Karpas-422 (cell line): Measurements from ENCODE around the gene TBC1D22A. TPM values are rescaled to one million over a fixed set of nuclear protein-coding genes. Genes with fewer than 3 reads are reported as not detected.

Experiments
- DNase-seq: peaks from one replicate; pipeline ENCODE4 v3.0.0-alpha.2; 2015
- H2AFZ ChIP-seq: fragments of 200-600 bp; sonication (generic); 2 replicates; pipeline ENCODE4 v1.6.1; 2014; ENCODE audit warnings: antibody characterized with exemption, low read length, mixed read lengths
- H3K27ac ChIP-seq: fragments of 200-600 bp; sonication (generic); 2 replicates; pipeline ENCODE4 v1.5.1; 2014; ENCODE audit warnings: mild to moderate bottlenecking, low read length, moderate library complexity
- H3K27me3 ChIP-seq: fragments of 200-600 bp; sonication (generic); 2 replicates; pipeline ENCODE4 v1.6.1; 2014; ENCODE audit warnings: low read length, mixed read lengths
- H3K36me3 ChIP-seq: fragments of 200-600 bp; sonication (generic); 2 replicates; pipeline ENCODE4 v1.6.1; 2014; ENCODE audit warnings: low read length, mixed read lengths; ENCODE audit not compliant: insufficient read depth
- H3K4me1 ChIP-seq: fragments of 200-600 bp; sonication (generic); 2 replicates; pipeline ENCODE4 v1.6.1; 2014; ENCODE audit warnings: mild to moderate bottlenecking, low read length, mixed read lengths
- H3K4me2 ChIP-seq: fragments of 200-600 bp; sonication (generic); 2 replicates; pipeline ENCODE4 v1.6.1; 2014; ENCODE audit warnings: low read length, low read depth, mild to moderate bottlenecking; ENCODE audit not compliant: poor library complexity, severe bottlenecking
- H3K4me3 ChIP-seq: fragments of 200-600 bp; sonication (generic); 2 replicates; pipeline ENCODE4 v1.5.1; 2014; ENCODE audit warnings: mild to moderate bottlenecking, antibody characterized with exemption, low read length, mixed read lengths
- H3K79me2 ChIP-seq: fragments of 200-600 bp; sonication (generic); 2 replicates; pipeline ENCODE4 v1.6.1; 2014; ENCODE audit warnings: mild to moderate bottlenecking, low read length, mixed read lengths
- H3K9ac ChIP-seq: fragments of 200-600 bp; sonication (generic); 2 replicates; pipeline ENCODE4 v1.6.0; 2014; ENCODE audit warnings: low read length
- H3K9me2 ChIP-seq: fragments of 200-600 bp; sonication (generic), shearing (Covaris generic); replicated peaks from 2 replicates; pipeline ENCODE4 v1.6.0; 2014; ENCODE audit warnings: mild to moderate bottlenecking, low read length, moderate library complexity; ENCODE audit not compliant: insufficient read depth
- H3K9me3 ChIP-seq: fragments of 300-700, 200-600 bp; sonication (generic); 2 replicates; pipeline ENCODE4 v1.6.1; 2014; ENCODE audit warnings: low read length, mixed read lengths
- H4K20me1 ChIP-seq: fragments of 200-600 bp; sonication (generic); 2 replicates; pipeline ENCODE4 v1.6.1; 2014; ENCODE audit warnings: mild to moderate bottlenecking, antibody characterized with exemption, low read length, low read depth; ENCODE audit not compliant: insufficient read depth
- total RNA-seq: library from RNA; depleted of rRNA; stranded (reverse); fragments of >200 nt; shearing (Covaris generic); gene quantifications from 2 replicates; pipeline ENCODE4 v1.2.3, GENCODE V29; 2014; ENCODE audit warnings: low replicate concordance

The TBC1D22A gene
- total RNA-seq, 1 experiment from 2014 or later: 27.7 TPM

DNA sequence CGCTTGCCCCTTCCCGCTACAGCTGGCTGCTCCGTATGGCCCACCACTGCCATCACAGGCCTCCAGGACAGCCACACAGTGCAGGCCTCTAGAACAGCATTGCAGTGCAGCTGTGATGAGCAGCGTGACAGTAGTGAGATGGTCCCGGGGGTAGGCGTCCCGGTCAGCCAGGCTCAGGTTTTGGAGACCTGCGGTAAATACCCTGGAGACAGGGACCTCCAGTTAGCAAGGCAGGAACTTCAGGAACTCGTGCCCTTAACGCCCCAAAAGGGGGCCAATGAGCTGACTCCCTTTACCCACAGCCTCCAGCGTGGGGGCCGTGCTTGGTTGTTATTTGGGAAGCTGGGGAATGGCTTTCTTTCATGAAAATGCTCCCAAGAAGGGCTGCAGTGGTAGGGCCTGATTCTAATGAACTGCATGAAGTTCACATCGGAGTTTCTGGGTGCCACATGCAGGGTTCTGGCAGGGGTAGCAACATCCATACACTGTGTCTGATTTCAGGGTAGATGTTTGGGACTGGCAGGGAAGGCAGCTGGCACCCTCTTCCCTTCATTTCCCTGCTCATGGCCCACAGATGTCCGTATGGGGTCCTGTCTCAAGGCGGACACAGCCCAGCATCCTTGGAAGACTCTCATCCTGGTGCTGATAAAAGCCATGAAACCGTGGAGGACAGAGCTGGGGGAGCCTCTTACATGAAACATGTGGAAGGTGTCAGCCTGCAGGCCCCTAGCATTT lies 440.5 kb downstream of the TBC1D22A start:
- Histone ChIP-seq H2AFZ (no peak overlapping the region), H3K79me2 (no peaks in the 10 kb centered on the region), H3K4me2 (no peak overlapping the region), H3K27ac (no peak overlapping the region), H3K4me1 (no peaks in the 10 kb centered on the region), H3K27me3 (no peaks in the 10 kb centered on the region), H3K36me3 (no peaks in the 10 kb centered on the region), H4K20me1 (no peaks in the 10 kb centered on the region), H3K4me3 (no peak overlapping the region), H3K9me3 (no peaks in the 10 kb centered on the region), H3K9ac (no peak overlapping the region), H3K9me2 (no peaks in the 10 kb centered on the region)
- no peak for DNase-seq

DNA sequence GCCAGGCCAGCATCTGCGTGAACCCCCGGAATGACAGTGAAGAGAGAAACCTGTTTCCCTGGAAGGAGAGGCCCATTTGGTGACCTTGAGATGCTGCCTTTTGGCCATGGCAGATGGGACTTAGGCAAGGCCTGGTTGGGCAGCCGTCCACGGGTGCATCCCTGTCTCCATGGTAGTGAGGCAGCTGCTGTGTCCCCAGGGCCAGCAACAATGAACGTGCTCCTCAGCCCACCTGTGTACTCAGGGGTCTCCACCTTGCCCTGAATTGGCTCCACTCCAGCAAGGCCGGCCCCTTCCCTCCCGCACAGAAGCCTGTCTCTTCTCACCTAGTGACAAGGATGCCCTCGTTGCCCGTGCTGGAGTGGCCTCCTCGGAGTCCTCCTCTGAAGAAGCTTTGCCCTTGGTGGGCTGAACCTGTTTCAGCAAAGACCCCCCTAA lies 441.1 kb downstream of the TBC1D22A start:
- Histone ChIP-seq H3K9me3 (no peaks in the 10 kb centered on the region), H4K20me1 (no peaks in the 10 kb centered on the region)
- no peak for DNase-seq

DNA sequence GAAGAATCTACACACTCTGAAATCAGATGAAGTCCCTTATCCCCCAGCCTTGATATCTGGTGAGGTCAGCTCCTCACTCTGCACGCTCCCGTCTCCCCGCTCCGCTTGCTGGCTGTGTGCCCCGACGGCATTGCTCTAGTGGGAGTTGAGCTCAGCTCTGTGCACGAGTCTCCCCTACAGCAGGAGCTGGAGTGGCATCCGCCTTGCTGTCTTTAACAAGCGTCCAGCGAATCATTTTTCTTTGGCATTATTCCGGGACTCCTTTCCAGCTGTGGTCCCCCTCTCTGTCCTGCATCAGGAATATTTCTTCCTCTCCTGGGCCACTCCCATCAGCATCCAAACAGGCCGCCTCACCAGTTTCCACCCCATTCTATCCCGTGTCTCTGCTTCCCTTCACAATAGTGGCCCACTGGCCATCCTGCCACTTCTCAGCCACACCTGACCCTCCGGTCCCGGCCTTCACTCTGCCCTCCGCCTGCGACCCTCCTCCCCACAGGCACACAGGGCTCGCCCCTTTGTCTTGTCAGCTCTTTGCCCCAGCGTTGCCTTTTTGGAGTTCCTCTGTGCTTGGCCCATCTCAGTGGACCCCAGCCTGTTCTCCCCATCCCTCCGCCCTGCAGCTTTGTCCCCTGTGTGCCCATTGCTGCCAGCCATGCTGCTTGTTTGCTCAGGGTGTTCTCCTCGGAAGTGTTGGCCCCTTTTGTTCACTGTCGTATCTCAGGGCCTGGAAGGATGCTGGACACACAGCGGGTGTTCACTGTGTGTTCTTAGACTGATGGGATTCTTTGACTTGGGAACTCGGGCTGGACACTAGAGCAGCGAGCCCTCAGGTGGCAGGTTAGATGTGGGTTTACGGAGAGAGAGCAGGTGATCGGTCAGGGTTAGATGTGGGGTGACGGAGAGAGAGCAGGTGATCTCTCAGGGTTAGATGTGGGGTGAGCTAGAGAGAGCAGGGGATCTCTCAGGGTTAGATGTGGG lies 441.8 kb downstream of the TBC1D22A start:
- H3K36me3 ChIP-seq: no peaks in the 10 kb centered on the region
- no peaks in the 10 kb centered on the region for H3K9me2 ChIP-seq
- H3K27me3 ChIP-seq: no peaks in the 10 kb centered on the region
- H3K79me2 ChIP-seq: no peaks in the 10 kb centered on the region
- no peak overlapping the region for H3K27ac ChIP-seq
- no peak overlapping the region for H3K4me2 ChIP-seq
- no peak overlapping the region for H3K4me3 ChIP-seq
- no peak overlapping the region for H3K9ac ChIP-seq
- no peak overlapping the region for H2AFZ ChIP-seq
- H4K20me1 ChIP-seq: no peaks in the 10 kb centered on the region
- H3K9me3 ChIP-seq: no peaks in the 10 kb centered on the region
- no peaks in the 10 kb centered on the region for H3K4me1 ChIP-seq
- DNase-seq: no peak

More for the DNA sequence above, 441.1 kb downstream of the TBC1D22A start:
- H3K4me2 ChIP-seq: no peak overlapping the region
- no peaks in the 10 kb centered on the region for H3K79me2 ChIP-seq
- H3K9ac ChIP-seq: no peak overlapping the region
- no peaks in the 10 kb centered on the region for H3K4me1 ChIP-seq
- no peaks in the 10 kb centered on the region for H3K27me3 ChIP-seq
- no peak overlapping the region for H3K4me3 ChIP-seq
- H2AFZ ChIP-seq: no peak overlapping the region
- no peaks in the 10 kb centered on the region for H3K9me2 ChIP-seq
- no peaks in the 10 kb centered on the region for H3K36me3 ChIP-seq
- no peak overlapping the region for H3K27ac ChIP-seq

DNA sequence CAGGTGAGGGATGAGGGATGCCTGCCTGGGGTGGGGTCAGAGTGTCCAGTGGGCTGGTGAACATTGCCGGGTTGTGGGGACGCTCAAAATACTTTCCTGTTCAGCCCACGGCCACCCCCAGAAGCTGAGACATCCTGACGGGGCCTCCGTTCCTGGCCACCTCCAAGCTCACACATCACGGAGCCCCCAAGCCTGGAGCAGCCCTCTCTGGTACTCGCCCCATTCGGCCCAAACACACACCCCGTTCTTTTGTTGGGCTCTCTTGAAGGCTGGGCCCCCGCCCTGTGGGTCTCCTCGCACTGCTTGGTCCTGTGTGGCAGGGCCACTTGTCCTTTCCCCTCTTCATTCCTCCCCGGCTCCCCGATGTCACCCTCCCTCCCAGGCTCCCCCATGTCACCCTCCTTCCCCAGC lies 442.6 kb downstream of the TBC1D22A start:
- H3K9ac ChIP-seq: no peak overlapping the region
- no peaks in the 10 kb centered on the region for H3K9me2 ChIP-seq
- no peak overlapping the region for H3K27ac ChIP-seq
- H3K4me2 ChIP-seq: no peak overlapping the region
- no peaks in the 10 kb centered on the region for H3K27me3 ChIP-seq
- DNase-seq: no peak
- H3K36me3 ChIP-seq: no peaks in the 10 kb centered on the region
- H3K4me3 ChIP-seq: no peak overlapping the region
- H3K4me1 ChIP-seq: no peaks in the 10 kb centered on the region
- no peaks in the 10 kb centered on the region for H3K79me2 ChIP-seq
- H2AFZ ChIP-seq: no peak overlapping the region
- no peaks in the 10 kb centered on the region for H4K20me1 ChIP-seq
- H3K9me3 ChIP-seq: no peaks in the 10 kb centered on the region

DNA sequence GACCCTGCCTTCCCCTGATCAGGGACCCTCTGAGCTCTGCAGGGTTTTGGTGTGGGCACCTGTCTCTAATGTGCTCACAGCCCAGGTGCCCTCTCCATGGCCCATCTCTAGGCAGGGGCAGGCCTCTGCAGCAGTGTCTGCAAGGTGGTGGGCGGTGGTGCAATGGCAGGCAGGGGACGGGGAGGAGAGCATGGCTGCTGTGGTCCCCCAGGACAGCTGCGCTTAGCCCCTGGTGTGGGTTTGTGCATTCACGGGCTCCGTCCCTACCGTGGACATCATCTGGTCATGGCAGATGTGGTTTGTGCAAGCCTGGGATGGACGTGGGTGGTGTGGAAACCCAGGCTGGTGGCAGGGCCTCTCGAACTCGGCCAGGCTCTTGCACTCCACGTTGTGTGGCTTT lies 443.1 kb downstream of the TBC1D22A start:
- no peaks in the 10 kb centered on the region for H3K9me3 ChIP-seq

DNA sequence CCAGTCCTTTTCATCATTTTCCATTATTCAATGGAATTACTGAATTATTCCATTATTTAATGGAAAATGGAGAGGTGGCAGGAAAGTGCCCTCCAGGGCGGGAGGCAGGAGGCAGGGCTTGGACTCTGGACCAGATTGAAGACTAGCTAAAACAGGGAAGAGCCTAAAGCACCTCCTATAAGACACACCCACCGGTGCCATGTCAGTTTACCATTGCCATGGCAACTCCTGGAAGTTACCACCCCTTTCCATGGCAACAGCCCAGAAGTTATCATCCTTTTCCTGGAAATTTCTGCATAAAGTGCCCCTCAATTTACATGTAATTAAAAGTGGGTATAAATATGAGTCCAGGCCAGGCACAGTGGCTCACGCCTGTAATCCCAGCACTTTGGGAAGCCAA lies 443.7 kb downstream of the TBC1D22A start:
- H3K79me2 ChIP-seq: no peaks in the 10 kb centered on the region
- no peak for DNase-seq
- no peaks in the 10 kb centered on the region for H4K20me1 ChIP-seq
- H3K27ac ChIP-seq: no peak overlapping the region
- H3K9ac ChIP-seq: no peak overlapping the region
- no peaks in the 10 kb centered on the region for H3K9me2 ChIP-seq
- no peak overlapping the region for H3K4me3 ChIP-seq
- no peaks in the 10 kb centered on the region for H3K9me3 ChIP-seq
- H3K4me2 ChIP-seq: no peak overlapping the region
- no peaks in the 10 kb centered on the region for H3K27me3 ChIP-seq
- no peaks in the 10 kb centered on the region for H3K4me1 ChIP-seq
- no peak overlapping the region for H2AFZ ChIP-seq
- no peaks in the 10 kb centered on the region for H3K36me3 ChIP-seq

More for the DNA sequence above, 443.1 kb downstream of the TBC1D22A start:
- Histone ChIP-seq H3K27ac (no peak overlapping the region), H3K4me1 (no peaks in the 10 kb centered on the region), H3K79me2 (no peaks in the 10 kb centered on the region), H3K4me3 (no peak overlapping the region), H2AFZ (no peak overlapping the region), H4K20me1 (no peaks in the 10 kb centered on the region), H3K36me3 (no peaks in the 10 kb centered on the region), H3K9ac (no peak overlapping the region), H3K4me2 (no peak overlapping the region), H3K27me3 (no peaks in the 10 kb centered on the region), H3K9me2 (no peaks in the 10 kb centered on the region)
- no peak for DNase-seq

DNA sequence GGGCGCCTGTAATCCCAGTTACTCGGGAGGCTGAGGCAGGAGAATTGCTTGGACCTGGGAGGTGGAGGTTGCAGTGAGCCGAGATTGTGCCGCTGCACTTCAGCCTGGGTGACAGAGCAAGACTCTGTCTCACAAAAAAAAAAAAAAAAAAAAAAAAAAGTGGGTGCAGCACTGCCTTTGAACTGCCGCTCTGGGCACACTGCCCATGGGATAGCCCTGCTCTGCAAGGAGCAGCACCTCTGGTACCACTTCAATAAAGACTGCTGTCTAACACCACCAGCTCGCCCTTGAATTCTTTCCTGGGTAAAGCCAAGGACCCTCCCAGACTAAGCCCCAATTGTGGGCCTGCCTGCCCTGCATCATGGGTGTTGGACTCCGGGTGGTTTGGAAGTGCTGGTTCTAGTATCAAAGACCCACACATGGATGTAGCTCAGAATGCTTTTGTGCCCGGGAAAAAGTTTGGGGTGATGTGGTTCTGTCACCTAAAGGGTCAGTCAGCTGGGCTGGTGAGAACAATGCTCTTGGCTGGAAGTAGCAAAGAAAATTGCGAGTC lies 444.3 kb downstream of the TBC1D22A start:
- H3K79me2 ChIP-seq: no peaks in the 10 kb centered on the region
- no peak overlapping the region for H3K27ac ChIP-seq
- H3K9me3 ChIP-seq: no peaks in the 10 kb centered on the region
- no peaks in the 10 kb centered on the region for H3K36me3 ChIP-seq
- no peaks in the 10 kb centered on the region for H3K27me3 ChIP-seq
- H4K20me1 ChIP-seq: no peaks in the 10 kb centered on the region
- no peaks in the 10 kb centered on the region for H3K9me2 ChIP-seq
- H3K9ac ChIP-seq: no peak overlapping the region
- no peak overlapping the region for H2AFZ ChIP-seq
- H3K4me2 ChIP-seq: no peak overlapping the region
- no peak overlapping the region for H3K4me3 ChIP-seq
- DNase-seq: no peak
- H3K4me1 ChIP-seq: no peaks in the 10 kb centered on the region

DNA sequence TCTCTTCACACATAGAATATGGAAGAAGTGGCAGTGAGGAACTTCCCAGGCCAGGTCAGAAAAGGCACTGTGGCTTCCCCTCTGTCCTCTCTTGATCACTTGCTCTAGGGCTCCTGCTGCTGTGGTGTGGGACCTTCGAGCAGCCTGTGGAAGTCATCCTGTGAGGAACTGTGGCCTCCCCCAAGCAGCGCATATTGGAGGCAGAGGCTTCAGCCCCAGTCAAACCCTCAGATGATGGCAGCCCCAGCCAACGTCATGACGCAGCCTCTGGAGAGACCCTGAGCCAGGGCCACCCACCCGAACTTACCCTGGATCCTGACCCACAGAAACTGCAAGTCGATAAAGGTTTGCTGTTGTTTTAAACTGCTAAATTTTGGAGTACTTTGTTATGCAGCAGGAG lies 444.9 kb downstream of the TBC1D22A start:
- H3K9me3 ChIP-seq: no peaks in the 10 kb centered on the region
- H3K4me2 ChIP-seq: no peak overlapping the region
- no peak overlapping the region for H3K4me3 ChIP-seq
- DNase-seq: no peak
- H3K9me2 ChIP-seq: no peaks in the 10 kb centered on the region
- no peaks in the 10 kb centered on the region for H3K36me3 ChIP-seq
- no peaks in the 10 kb centered on the region for H4K20me1 ChIP-seq
- no peak overlapping the region for H3K27ac ChIP-seq
- H2AFZ ChIP-seq: no peak overlapping the region
- H3K9ac ChIP-seq: no peak overlapping the region
- no peaks in the 10 kb centered on the region for H3K27me3 ChIP-seq
- H3K79me2 ChIP-seq: no peaks in the 10 kb centered on the region
- H3K4me1 ChIP-seq: no peaks in the 10 kb centered on the region
